HG02981 (cell line): ENCODE measurements around the gene EIF4G3.
"Not testable (repeated sequence)": the region's sequence is repeated elsewhere in the genome, so short reads cannot be mapped to it uniquely, and the experiment has no call there.

Experiments used
- ATAC-seq: cut with Tn5 transposase; IDR thresholded peaks from one replicate; pipeline ENCODE4 v1.9.1; 2021; ENCODE audit warnings: mild to moderate bottlenecking, moderate library complexity; ENCODE audit not compliant: unreplicated experiment

EIF4G3 gene

GRCh38 chr1:21069549-21069948 lies 107.1 kb downstream of the EIF4G3 start:
- ATAC-seq: no peak

GRCh38 chr1:21068937-21069336 lies 107.8 kb downstream of the EIF4G3 start:
- ATAC-seq: no peak

DNA sequence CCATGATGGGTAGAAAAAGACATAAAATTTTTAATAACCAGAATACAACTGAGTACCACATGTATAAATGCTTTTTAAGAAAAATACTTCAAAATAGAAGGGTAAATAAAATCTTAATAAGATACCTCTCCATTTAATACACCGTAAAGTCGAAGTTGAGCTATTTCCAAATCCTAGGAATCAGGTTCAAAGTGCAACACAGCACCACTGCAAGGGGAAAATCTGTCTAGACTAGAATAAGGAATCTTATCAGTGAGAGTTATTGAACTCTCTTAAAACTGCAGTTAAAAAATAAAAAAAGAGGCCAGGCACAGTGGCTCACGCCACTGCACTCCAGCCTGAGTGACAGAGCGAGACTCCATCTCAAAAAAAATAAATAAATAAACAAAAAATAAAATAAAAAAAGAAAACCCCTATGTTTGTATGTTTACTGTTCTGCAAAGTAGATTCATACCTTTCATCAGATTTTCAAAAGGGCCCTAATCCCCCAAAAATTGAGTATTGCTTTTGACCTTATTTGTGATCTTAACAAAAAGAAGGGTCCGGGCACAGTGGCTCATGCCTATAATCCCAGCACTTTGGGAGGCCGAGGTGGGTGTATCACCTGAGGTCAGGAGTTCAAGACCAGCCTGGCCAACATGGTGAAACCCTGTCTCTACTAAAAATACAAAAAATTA lies 109.0 kb downstream of the EIF4G3 start:
- no peak for ATAC-seq

DNA sequence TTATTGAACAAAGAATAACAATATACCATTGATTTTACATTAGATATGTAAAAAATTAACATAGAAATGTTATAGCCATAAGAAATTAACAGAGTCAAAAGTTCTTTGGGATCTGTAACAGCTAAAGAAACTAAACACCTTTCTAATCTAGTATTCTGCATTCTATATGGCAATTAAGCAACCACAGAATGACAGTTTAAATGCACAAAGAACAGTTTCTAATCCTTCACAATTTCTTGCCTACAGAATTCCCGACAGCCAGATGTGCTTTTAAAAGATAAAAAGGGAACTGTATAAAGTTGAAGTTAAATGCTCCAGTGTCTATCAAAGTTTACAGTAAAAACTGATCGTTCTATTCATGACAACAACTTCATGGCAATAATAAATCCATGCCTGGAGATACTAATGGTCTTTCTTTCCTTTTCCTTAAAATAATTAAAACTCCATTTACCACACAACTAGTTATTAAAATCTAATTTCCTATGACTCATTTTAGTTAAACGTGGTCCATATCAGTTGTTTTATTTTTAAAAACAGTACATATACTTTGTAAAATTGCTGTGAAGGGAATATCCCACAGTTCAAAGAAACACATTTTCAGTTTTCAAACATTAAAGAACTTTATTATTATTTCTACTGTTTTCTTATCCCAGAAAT lies 110.2 kb downstream of the EIF4G3 start:
- ATAC-seq: no peak

GRCh38 chr1:21065851-21066250 lies 110.8 kb downstream of the EIF4G3 start:
- no peak for ATAC-seq

DNA sequence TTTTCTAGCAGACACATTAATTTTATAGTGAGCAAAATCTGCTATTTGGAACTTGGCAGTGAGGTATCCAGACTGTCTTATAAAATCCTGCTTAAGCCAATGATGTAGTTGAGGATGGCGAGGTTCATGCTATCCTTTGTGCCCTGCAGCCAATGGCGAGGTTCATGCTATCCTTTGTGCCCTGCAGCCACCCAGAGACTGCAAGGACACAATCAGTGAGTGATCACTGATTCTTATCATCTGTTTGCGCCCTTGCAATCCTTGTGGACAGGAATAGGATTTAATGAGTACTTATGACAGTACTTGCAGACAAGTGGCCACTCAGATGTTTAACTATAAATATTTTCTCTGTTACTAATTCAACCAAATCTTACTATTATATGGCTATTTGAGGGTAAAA lies 112.6 kb downstream of the EIF4G3 start:
- ATAC-seq: no peak

DNA sequence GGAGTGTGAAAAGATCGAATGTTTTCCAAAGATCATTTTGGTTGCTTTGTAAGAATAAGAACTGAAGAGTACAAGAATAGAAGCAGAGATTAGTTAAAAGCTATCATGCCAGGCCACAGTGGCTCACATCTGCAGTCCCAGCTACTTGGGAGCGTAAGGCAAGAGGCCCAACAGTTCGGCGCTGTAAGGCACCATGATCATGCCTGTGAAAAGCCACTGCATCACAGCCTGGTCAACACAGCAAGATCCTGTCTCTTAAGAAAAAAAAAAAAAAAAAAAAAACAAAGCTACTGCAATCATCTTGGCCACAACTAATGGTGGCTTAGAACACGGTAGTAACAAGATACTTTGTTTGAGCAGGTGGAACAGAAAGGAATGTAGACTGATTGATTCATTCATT lies 116.2 kb downstream of the EIF4G3 start:
- no peak for ATAC-seq

DNA sequence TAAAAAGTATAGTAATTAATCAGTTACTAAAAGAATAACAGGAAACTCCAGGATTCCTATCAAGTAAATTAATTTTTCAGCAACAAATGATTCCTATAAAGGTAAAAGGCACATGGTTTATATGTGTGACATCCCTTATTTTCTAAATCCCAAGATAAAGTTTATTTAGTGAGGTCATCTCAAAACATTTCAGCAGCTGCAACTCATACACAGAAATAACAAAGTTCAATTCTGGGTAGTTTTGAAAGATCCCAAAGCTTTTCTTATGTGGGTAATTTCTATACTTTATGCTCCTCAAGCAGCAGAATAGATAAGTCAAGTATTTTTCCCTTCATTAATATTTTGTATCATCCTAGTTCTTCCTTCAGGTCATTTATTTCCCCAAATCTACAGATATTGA lies 117.7 kb downstream of the EIF4G3 start:
- ATAC-seq: no peak

GRCh38 chr1:21058035-21058793 lies 118.5 kb downstream of the EIF4G3 start:
- no peak for ATAC-seq

DNA sequence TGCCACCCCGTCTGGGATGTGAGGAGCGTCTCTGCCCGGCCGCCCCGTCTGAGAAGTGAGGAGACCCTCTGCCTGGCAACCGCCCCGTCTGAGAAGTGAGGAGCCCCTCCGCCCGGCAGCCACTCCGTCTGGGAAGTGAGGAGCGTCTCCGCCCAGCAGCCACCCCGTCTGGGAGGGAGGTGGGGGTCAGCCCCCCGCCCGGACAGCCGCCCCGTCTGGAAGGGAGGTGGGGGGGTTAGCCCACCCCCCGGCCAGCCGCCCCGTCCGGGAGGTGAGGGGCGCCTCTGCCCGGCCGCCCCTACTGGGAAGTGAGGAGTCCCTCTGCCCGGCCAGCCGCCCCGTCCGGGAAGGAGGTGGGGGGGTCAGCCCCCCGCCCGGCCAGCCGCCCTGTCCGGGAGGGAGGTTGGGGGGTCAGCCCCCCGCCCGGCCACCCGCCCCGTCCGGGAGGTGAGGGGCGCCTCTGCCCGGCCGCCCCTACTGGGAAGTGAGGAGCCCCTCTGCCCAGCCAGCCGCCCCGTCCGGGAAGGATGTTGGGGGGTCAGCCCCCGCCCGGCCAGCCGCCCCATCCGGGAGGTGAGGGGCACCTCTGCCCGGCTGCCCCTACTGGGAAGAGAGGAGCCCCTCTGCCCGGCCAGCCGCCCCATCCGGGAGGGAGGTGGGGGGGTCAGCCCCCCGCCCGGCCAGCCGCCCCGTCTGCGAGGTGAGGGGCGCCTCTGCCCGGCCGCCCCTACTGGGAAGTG lies 123.3 kb downstream of the EIF4G3 start:
- not testable (repeated sequence) for ATAC-seq

- no peak for ATAC-seq
Measured at GRCh38 chr1:21052034-21052433, 124.7 kb downstream of the EIF4G3 start.

GRCh38 chr1:21051177-21051825 lies 125.4 kb downstream of the EIF4G3 start:
- no peak for ATAC-seq

- ATAC-seq: no peak
Measured at GRCh38 chr1:21050031-21050430, 126.7 kb downstream of the EIF4G3 start.

DNA sequence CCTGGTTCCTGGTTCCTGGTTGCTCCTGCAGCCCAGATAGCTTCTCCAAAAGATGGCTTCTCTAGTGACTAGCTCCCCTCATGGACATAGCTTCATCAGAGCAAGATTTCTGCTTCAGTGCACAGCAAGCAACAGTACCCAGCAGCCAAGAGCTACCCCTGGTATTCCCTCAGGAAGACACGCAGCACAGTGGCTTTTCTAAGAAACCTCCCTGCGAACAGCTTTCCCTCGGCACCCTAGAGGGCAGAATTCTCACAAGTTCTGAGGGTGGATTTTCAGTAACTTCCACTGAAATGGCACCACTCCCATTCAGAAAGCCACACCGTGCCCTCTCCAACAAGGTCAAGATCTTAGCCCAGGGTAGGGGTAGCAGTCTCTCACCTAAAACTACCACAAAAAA lies 128.2 kb downstream of the EIF4G3 start:
- ATAC-seq: no peak

DNA sequence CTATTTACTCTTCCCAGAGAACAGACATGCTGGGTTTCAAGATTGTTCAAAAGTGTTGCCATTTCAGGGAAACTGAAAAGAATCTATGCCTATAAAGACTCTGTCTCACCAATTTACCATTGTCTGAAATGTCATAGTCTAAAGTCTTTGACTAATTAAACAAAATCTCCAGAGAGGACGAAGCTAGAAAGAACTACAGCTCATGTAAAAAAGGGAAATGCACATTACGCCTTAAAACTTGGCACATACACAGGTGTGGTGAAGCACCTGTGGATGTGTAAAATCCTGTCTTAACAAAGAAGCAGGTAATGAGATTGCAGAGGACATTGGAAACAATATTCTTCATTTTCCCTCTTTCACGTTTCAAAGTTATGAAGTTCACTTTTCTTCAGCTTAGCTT lies 130.6 kb downstream of the EIF4G3 start:
- no peak for ATAC-seq

GRCh38 chr1:21045351-21045750 lies 131.3 kb downstream of the EIF4G3 start:
- ATAC-seq: no peak

GRCh38 chr1:21042929-21043605 lies 133.6 kb downstream of the EIF4G3 start:
- no peak for ATAC-seq

- ATAC-seq: no peak
Measured at GRCh38 chr1:21041541-21041940, 135.2 kb downstream of the EIF4G3 start.

- ATAC-seq: no peak
Measured at GRCh38 chr1:21037091-21037490, 139.6 kb downstream of the EIF4G3 start.

DNA sequence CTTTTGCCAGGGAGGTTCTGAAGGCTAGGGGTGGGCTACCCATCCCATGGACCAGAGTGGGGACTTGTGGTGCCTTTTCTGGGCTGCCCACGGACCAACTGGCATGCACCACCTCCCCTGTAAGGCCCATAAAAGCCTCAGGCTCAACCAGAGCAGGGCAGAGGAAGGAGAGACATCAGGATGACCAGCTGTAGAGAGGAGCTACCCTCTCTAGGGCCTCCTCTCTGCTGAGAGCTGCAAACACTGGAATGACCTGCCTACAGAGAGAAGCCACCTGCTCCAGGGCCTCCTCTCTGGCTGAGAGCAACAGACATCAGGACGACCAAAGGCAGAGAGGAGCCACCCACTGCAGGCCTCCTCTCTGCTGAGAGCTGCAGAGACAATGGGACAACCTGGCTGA lies 140.9 kb downstream of the EIF4G3 start:
- ATAC-seq: no peak
